CD14-positive monocyte (primary cell): ENCODE measurements around the gene OR3A2. TPM values are rescaled to one million over a fixed set of nuclear protein-coding genes. Genes with fewer than 3 reads are reported as not detected.

Experiments used
- polyA plus RNA-seq, 3 donors: library from polyadenylated mRNA; depleted of rRNA in 1 of 3; unstranded in 2 of 3; stranded (reverse) in 1 of 3; fragments of 300-500 nt in 2 of 3; fragments of >200 nt in 1 of 3; fragmentation: Illumina TruSeq in 2 of 3; gene quantifications; 1 replicate in 2 of 3; 2 replicates in 1 of 3; pipeline ENCODE4 v1.2.3, GENCODE V29; 2012 to 2021
- small RNA-seq: library from RNA; depleted of rRNA; stranded (forward); fragments of <200 nt; gene quantifications from one replicate; pipeline ENCODE3, GENCODE V24; 2012; ENCODE audit warnings: low read depth; ENCODE audit not compliant: insufficient read length

The OR3A2 gene
- polyA plus RNA-seq, 3 donors, result not detected

Small RNA genes lying within 50 kb of the gene (small RNA-seq; reads per million reads assigned to genes)
- not detected for gene OR1AC1P

Other genes starting within 250 kb of the OR3A2 start
- not detected for gene OR1A2, start 188.8 kb downstream of the OR3A2 start, polyA plus RNA-seq
- gene OR1A1, start 178.6 kb downstream of the OR3A2 start, polyA plus RNA-seq, result not detected
- gene OR3A1, start 87.9 kb downstream of the OR3A2 start, polyA plus RNA-seq, result under 1 TPM in 1 of 3 donors, not detected in 2; 0.18 TPM
- not detected for gene OR1E1, start 12.1 kb upstream of the OR3A2 start, polyA plus RNA-seq
- gene OR3A3, start 25.1 kb upstream of the OR3A2 start, polyA plus RNA-seq, result not detected
- gene OR1E2, start 47.5 kb upstream of the OR3A2 start, polyA plus RNA-seq, result not detected
- under 1 TPM in 1 of 3 donors, not detected in 2; 0.13 TPM for gene SPATA22, start 85.5 kb upstream of the OR3A2 start, polyA plus RNA-seq
- not detected for gene ASPA, start 89.7 kb upstream of the OR3A2 start, polyA plus RNA-seq
- under 1 TPM in 1 of 3 donors, not detected in 2; 0.01 TPM for gene TRPV3, start 171.5 kb upstream of the OR3A2 start, polyA plus RNA-seq
- 1 to 10 TPM in 1 of 3 donors, not detected in 2; 3.6 TPM for gene TRPV1, start 223.1 kb upstream of the OR3A2 start, polyA plus RNA-seq
- gene SHPK, start 249.9 kb upstream of the OR3A2 start, polyA plus RNA-seq, result 1 to 10 TPM; 4.3 to 4.6 (median 4.6) TPM